ENCODE results near the gene RFWD3.
"Not testable (repeated sequence)": the region's sequence is repeated elsewhere in the genome, so short reads cannot be mapped to it uniquely, and the experiment has no call there.

RFWD3 gene

GRCh38 chr16:74660383-74660782 is 6.3 kb downstream of the RFWD3 start:
- Histone ChIP-seq H3K27me3 (ENCODE audit: control insufficient read depth, insufficient read depth, low read length) (no peaks in the 10 kb centered on the region), H3K4me3 (ENCODE audit: low read length) (no peak overlapping the region), H3K9me3 (ENCODE audit: control insufficient read depth, low read depth, low read length) (no peaks in the 10 kb centered on the region), H3K36me3 (ENCODE audit: control insufficient read depth, low read depth, low read length) (peaks cover 91% of the 10 kb centered on the region), H3K9ac (ENCODE audit: low read length) (no peak overlapping the region), H3K4me1 (ENCODE audit: control insufficient read depth, low read depth, low read length) (no peaks in the 10 kb centered on the region), H3K27ac (ENCODE audit: low read length) (no peak overlapping the region)

GRCh38 chr16:74659041-74659440 is 7.6 kb downstream of the RFWD3 start:
- H3K9ac ChIP-seq (ENCODE audit: low read length): no peak overlapping the region
- no peaks in the 10 kb centered on the region for H3K27me3 ChIP-seq (ENCODE audit: control insufficient read depth, insufficient read depth, low read length)
- H3K27ac ChIP-seq (ENCODE audit: low read length): no peak overlapping the region
- H3K9me3 ChIP-seq (ENCODE audit: control insufficient read depth, low read depth, low read length): no peaks in the 10 kb centered on the region
- H3K4me1 ChIP-seq (ENCODE audit: control insufficient read depth, low read depth, low read length): no peaks in the 10 kb centered on the region
- H3K4me3 ChIP-seq (ENCODE audit: low read length): no peak overlapping the region
- H3K36me3 ChIP-seq (ENCODE audit: control insufficient read depth, low read depth, low read length): peaks cover 89% of the 10 kb centered on the region

- no peak overlapping the region for H3K9ac ChIP-seq (ENCODE audit: low read length)
- H3K9me3 ChIP-seq (ENCODE audit: control insufficient read depth, low read depth, low read length): no peaks in the 10 kb centered on the region
- no peaks in the 10 kb centered on the region for H3K27me3 ChIP-seq (ENCODE audit: control insufficient read depth, insufficient read depth, low read length)
- H3K4me1 ChIP-seq (ENCODE audit: control insufficient read depth, low read depth, low read length): no peaks in the 10 kb centered on the region
- peaks cover 85% of the 10 kb centered on the region for H3K36me3 ChIP-seq (ENCODE audit: control insufficient read depth, low read depth, low read length)
- H3K4me3 ChIP-seq (ENCODE audit: low read length): no peak overlapping the region
- no peak overlapping the region for H3K27ac ChIP-seq (ENCODE audit: low read length)
These were observed 8.6 kb downstream of the RFWD3 start for GRCh38 chr16:74657870-74658642.

GRCh38 chr16:74654536-74655050 is 12.1 kb downstream of the RFWD3 start:
- H3K27me3 ChIP-seq (ENCODE audit: control insufficient read depth, insufficient read depth, low read length): no peaks in the 10 kb centered on the region
- H3K4me3 ChIP-seq (ENCODE audit: low read length): no peak overlapping the region
- H3K4me1 ChIP-seq (ENCODE audit: control insufficient read depth, low read depth, low read length): no peaks in the 10 kb centered on the region
- no peaks in the 10 kb centered on the region for H3K9me3 ChIP-seq (ENCODE audit: control insufficient read depth, low read depth, low read length)
- peaks cover 82% of the 10 kb centered on the region for H3K36me3 ChIP-seq (ENCODE audit: control insufficient read depth, low read depth, low read length)
- no peak overlapping the region for H3K9ac ChIP-seq (ENCODE audit: low read length)
- no peak overlapping the region for H3K27ac ChIP-seq (ENCODE audit: low read length)

GRCh38 chr16:74652883-74653282 is 13.8 kb downstream of the RFWD3 start:
- not testable (repeated sequence) for H3K9me3 ChIP-seq (ENCODE audit: control insufficient read depth, low read depth, low read length); H3K4me1 ChIP-seq (ENCODE audit: control insufficient read depth, low read depth, low read length); H3K27ac ChIP-seq (ENCODE audit: low read length); H3K27me3 ChIP-seq (ENCODE audit: control insufficient read depth, insufficient read depth, low read length); H3K4me3 ChIP-seq (ENCODE audit: low read length); H3K9ac ChIP-seq (ENCODE audit: low read length)
- peaks cover 82% of the 10 kb centered on the region for H3K36me3 ChIP-seq (ENCODE audit: control insufficient read depth, low read depth, low read length)

GRCh38 chr16:74652249-74652648 is 14.4 kb downstream of the RFWD3 start:
- H3K36me3 ChIP-seq (ENCODE audit: control insufficient read depth, low read depth, low read length): peaks cover 84% of the 10 kb centered on the region
- no peaks in the 10 kb centered on the region for H3K9me3 ChIP-seq (ENCODE audit: control insufficient read depth, low read depth, low read length)
- H3K9ac ChIP-seq (ENCODE audit: low read length): no peak overlapping the region
- H3K4me1 ChIP-seq (ENCODE audit: control insufficient read depth, low read depth, low read length): no peaks in the 10 kb centered on the region
- H3K4me3 ChIP-seq (ENCODE audit: low read length): no peak overlapping the region
- no peaks in the 10 kb centered on the region for H3K27me3 ChIP-seq (ENCODE audit: control insufficient read depth, insufficient read depth, low read length)
- H3K27ac ChIP-seq (ENCODE audit: low read length): no peak overlapping the region

- Histone ChIP-seq H3K27ac (ENCODE audit: low read length) (no peak overlapping the region), H3K36me3 (ENCODE audit: control insufficient read depth, low read depth, low read length) (peaks cover 84% of the 10 kb centered on the region), H3K9me3 (ENCODE audit: control insufficient read depth, low read depth, low read length) (no peaks in the 10 kb centered on the region), H3K4me3 (ENCODE audit: low read length) (no peak overlapping the region), H3K4me1 (ENCODE audit: control insufficient read depth, low read depth, low read length) (no peaks in the 10 kb centered on the region), H3K9ac (ENCODE audit: low read length) (no peak overlapping the region), H3K27me3 (ENCODE audit: control insufficient read depth, insufficient read depth, low read length) (no peaks in the 10 kb centered on the region)
These were observed 14.8 kb downstream of the RFWD3 start for GRCh38 chr16:74651841-74652240.

- H3K9ac ChIP-seq (ENCODE audit: low read length): no peak overlapping the region
- no peak overlapping the region for H3K27ac ChIP-seq (ENCODE audit: low read length)
- H3K9me3 ChIP-seq (ENCODE audit: control insufficient read depth, low read depth, low read length): no peaks in the 10 kb centered on the region
- no peaks in the 10 kb centered on the region for H3K27me3 ChIP-seq (ENCODE audit: control insufficient read depth, insufficient read depth, low read length)
- H3K36me3 ChIP-seq (ENCODE audit: control insufficient read depth, low read depth, low read length): peaks cover 85% of the 10 kb centered on the region
- no peaks in the 10 kb centered on the region for H3K4me1 ChIP-seq (ENCODE audit: control insufficient read depth, low read depth, low read length)
- H3K4me3 ChIP-seq (ENCODE audit: low read length): no peak overlapping the region
These were observed 15.6 kb downstream of the RFWD3 start for GRCh38 chr16:74650966-74651567.

- no peaks in the 10 kb centered on the region for H3K9me3 ChIP-seq (ENCODE audit: control insufficient read depth, low read depth, low read length)
These were observed 16.7 kb downstream of the RFWD3 start for GRCh38 chr16:74649839-74650504.

GRCh38 chr16:74641969-74642368 is 24.7 kb downstream of the RFWD3 start:
- H3K36me3 ChIP-seq (ENCODE audit: control insufficient read depth, low read depth, low read length): peaks cover 81% of the 10 kb centered on the region
- no peak overlapping the region for H3K9ac ChIP-seq (ENCODE audit: low read length)
- H3K4me1 ChIP-seq (ENCODE audit: control insufficient read depth, low read depth, low read length): no peaks in the 10 kb centered on the region
- H3K9me3 ChIP-seq (ENCODE audit: control insufficient read depth, low read depth, low read length): no peaks in the 10 kb centered on the region
- no peaks in the 10 kb centered on the region for H3K27me3 ChIP-seq (ENCODE audit: control insufficient read depth, insufficient read depth, low read length)
- no peak overlapping the region for H3K27ac ChIP-seq (ENCODE audit: low read length)
- H3K4me3 ChIP-seq (ENCODE audit: low read length): no peak overlapping the region

More at GRCh38 chr16:74649839-74650504, 16.7 kb downstream of the RFWD3 start:
- H3K9ac ChIP-seq (ENCODE audit: low read length): no peak overlapping the region
- no peaks in the 10 kb centered on the region for H3K4me1 ChIP-seq (ENCODE audit: control insufficient read depth, low read depth, low read length)
- no peak overlapping the region for H3K4me3 ChIP-seq (ENCODE audit: low read length)
- H3K36me3 ChIP-seq (ENCODE audit: control insufficient read depth, low read depth, low read length): peaks cover 84% of the 10 kb centered on the region
- no peaks in the 10 kb centered on the region for H3K27me3 ChIP-seq (ENCODE audit: control insufficient read depth, insufficient read depth, low read length)
- no peak overlapping the region for H3K27ac ChIP-seq (ENCODE audit: low read length)

GRCh38 chr16:74637742-74638453 is 28.8 kb downstream of the RFWD3 start:
- Histone ChIP-seq H3K27ac (ENCODE audit: low read length) (no peak overlapping the region), H3K9me3 (ENCODE audit: control insufficient read depth, low read depth, low read length) (no peaks in the 10 kb centered on the region), H3K4me1 (ENCODE audit: control insufficient read depth, low read depth, low read length) (no peaks in the 10 kb centered on the region), H3K9ac (ENCODE audit: low read length) (no peak overlapping the region), H3K27me3 (ENCODE audit: control insufficient read depth, insufficient read depth, low read length) (no peaks in the 10 kb centered on the region), H3K4me3 (ENCODE audit: low read length) (no peak overlapping the region), H3K36me3 (ENCODE audit: control insufficient read depth, low read depth, low read length) (peaks cover 80% of the 10 kb centered on the region)

Data from iPS-18a (cell line).